ENCODE results near the gene SOD3.

Gene SOD3

GRCh38 chr4:24799544-24800324, 4.4 kb downstream of the SOD3 start:
- H3K27ac ChIP-seq (ENCODE audit: low read depth, low read length, poor library complexity, severe bottlenecking): no peak overlapping the region
- H3K4me3 ChIP-seq (ENCODE audit: low read depth, low read length, poor library complexity, severe bottlenecking): no peak overlapping the region
- no peaks in the 10 kb centered on the region for H3K9me2 ChIP-seq (ENCODE audit: low read depth, low read length)
- no peaks in the 10 kb centered on the region for H3K79me2 ChIP-seq (ENCODE audit: insufficient read depth, low read length)
- H3K36me3 ChIP-seq (ENCODE audit: insufficient read depth, low read length): no peaks in the 10 kb centered on the region
- H3K9me3 ChIP-seq (ENCODE audit: low read length): no peaks in the 10 kb centered on the region
- H3K27me3 ChIP-seq (ENCODE audit: insufficient read depth, low read length): no peaks in the 10 kb centered on the region
- H4K20me1 ChIP-seq (ENCODE audit: insufficient read depth, low read length): no peaks in the 10 kb centered on the region
- H2AFZ ChIP-seq (ENCODE audit: low read length): no peak overlapping the region
- H3K9ac ChIP-seq (ENCODE audit: low read length): no peak overlapping the region
- no peaks in the 10 kb centered on the region for H3F3A ChIP-seq (ENCODE audit: insufficient read depth, low read length)
- TF ChIP-seq EZH2 (IDR thresholded peaks at IDR 0.05; ENCODE audit: borderline replicate concordance, low read length) (no peak), CTCF (IDR thresholded peaks at IDR 0.05; ENCODE audit: low read length) (no peak)
- H3K4me1 ChIP-seq (ENCODE audit: insufficient read depth, low read length, severe bottlenecking): no peaks in the 10 kb centered on the region
- no peak overlapping the region for H3K4me2 ChIP-seq (ENCODE audit: low read length)

- TF ChIP-seq EZH2 (IDR thresholded peaks at IDR 0.05; ENCODE audit: borderline replicate concordance, low read length): no peak
- no peak for TF ChIP-seq CTCF (IDR thresholded peaks at IDR 0.05; ENCODE audit: low read length)
- no peak overlapping the region for H3K9ac ChIP-seq (ENCODE audit: low read length)
- H3K27me3 ChIP-seq (ENCODE audit: insufficient read depth, low read length): no peaks in the 10 kb centered on the region
- H3F3A ChIP-seq (ENCODE audit: insufficient read depth, low read length): no peaks in the 10 kb centered on the region
- no peaks in the 10 kb centered on the region for H3K9me2 ChIP-seq (ENCODE audit: low read depth, low read length)
- H3K4me3 ChIP-seq (ENCODE audit: low read depth, low read length, poor library complexity, severe bottlenecking): no peak overlapping the region
- H3K79me2 ChIP-seq (ENCODE audit: insufficient read depth, low read length): no peaks in the 10 kb centered on the region
- H3K36me3 ChIP-seq (ENCODE audit: insufficient read depth, low read length): no peaks in the 10 kb centered on the region
- no peak overlapping the region for H3K4me2 ChIP-seq (ENCODE audit: low read length)
- H2AFZ ChIP-seq (ENCODE audit: low read length): no peak overlapping the region
- H3K27ac ChIP-seq (ENCODE audit: low read depth, low read length, poor library complexity, severe bottlenecking): no peak overlapping the region
- no peaks in the 10 kb centered on the region for H3K4me1 ChIP-seq (ENCODE audit: insufficient read depth, low read length, severe bottlenecking)
- H3K9me3 ChIP-seq (ENCODE audit: low read length): no peaks in the 10 kb centered on the region
- no peaks in the 10 kb centered on the region for H4K20me1 ChIP-seq (ENCODE audit: insufficient read depth, low read length)
These were observed 5.0 kb downstream of the SOD3 start for GRCh38 chr4:24800325-24800895.

GRCh38 chr4:24801136-24801855, 5.9 kb downstream of the SOD3 start:
- no peaks in the 10 kb centered on the region for H3K27me3 ChIP-seq (ENCODE audit: insufficient read depth, low read length)
- H3K4me1 ChIP-seq (ENCODE audit: insufficient read depth, low read length, severe bottlenecking): no peaks in the 10 kb centered on the region
- H3K79me2 ChIP-seq (ENCODE audit: insufficient read depth, low read length): no peaks in the 10 kb centered on the region
- H3F3A ChIP-seq (ENCODE audit: insufficient read depth, low read length): no peaks in the 10 kb centered on the region
- no peak overlapping the region for H3K4me2 ChIP-seq (ENCODE audit: low read length)
- TF ChIP-seq EZH2 (IDR thresholded peaks at IDR 0.05; ENCODE audit: borderline replicate concordance, low read length): no peak
- TF ChIP-seq CTCF (IDR thresholded peaks at IDR 0.05; ENCODE audit: low read length): no peak
- no peaks in the 10 kb centered on the region for H3K36me3 ChIP-seq (ENCODE audit: insufficient read depth, low read length)
- H3K4me3 ChIP-seq (ENCODE audit: low read depth, low read length, poor library complexity, severe bottlenecking): no peak overlapping the region
- H3K9ac ChIP-seq (ENCODE audit: low read length): no peak overlapping the region
- H3K9me3 ChIP-seq (ENCODE audit: low read length): no peaks in the 10 kb centered on the region
- H3K9me2 ChIP-seq (ENCODE audit: low read depth, low read length): no peaks in the 10 kb centered on the region
- no peak overlapping the region for H2AFZ ChIP-seq (ENCODE audit: low read length)
- H4K20me1 ChIP-seq (ENCODE audit: insufficient read depth, low read length): no peaks in the 10 kb centered on the region
- no peak overlapping the region for H3K27ac ChIP-seq (ENCODE audit: low read depth, low read length, poor library complexity, severe bottlenecking)

All from OCI-LY1 (cell line).